Prostate gland (tissue), 2 donors: ENCODE data around the gene CORO2B.

ENCODE experiments used
- CTCF ChIP-seq, 4 experiments: fragments of 200-600 bp in 2 of 4; fragments of 450-650 bp in 2 of 4; sonication (generic) in 2 of 4; IDR thresholded peaks; 1 replicate in 3 of 4; 2 replicates in 1 of 4; pipeline ENCODE4 v1.5.1; 2016 to 2019; ENCODE audit warnings: antibody characterized with exemption in 4 of 4, mild to moderate bottlenecking in 2 of 4, moderate library complexity in 2 of 4
- POLR2A ChIP-seq: fragments of 450-650 bp; IDR thresholded peaks from one replicate; pipeline ENCODE4 v1.6.1; 2016; ENCODE audit warnings: antibody characterized with exemption, mild to moderate bottlenecking
- POLR2AphosphoS5 ChIP-seq: sonication (generic); formaldehyde crosslinking; IDR thresholded peaks from one replicate; pipeline ENCODE4 v1.6.1; 2017; ENCODE audit warnings: antibody characterized with exemption

- TF ChIP-seq CTCF (IDR thresholded peaks at IDR 0.05) = no peak
- no peak for TF ChIP-seq POLR2AphosphoS5
- no peak for TF ChIP-seq POLR2A
Observed at GRCh38 chr15:68729789-68730411, 151.1 kb downstream of the CORO2B start.
